ENCODE data around the gene RBM38.

DNA sequence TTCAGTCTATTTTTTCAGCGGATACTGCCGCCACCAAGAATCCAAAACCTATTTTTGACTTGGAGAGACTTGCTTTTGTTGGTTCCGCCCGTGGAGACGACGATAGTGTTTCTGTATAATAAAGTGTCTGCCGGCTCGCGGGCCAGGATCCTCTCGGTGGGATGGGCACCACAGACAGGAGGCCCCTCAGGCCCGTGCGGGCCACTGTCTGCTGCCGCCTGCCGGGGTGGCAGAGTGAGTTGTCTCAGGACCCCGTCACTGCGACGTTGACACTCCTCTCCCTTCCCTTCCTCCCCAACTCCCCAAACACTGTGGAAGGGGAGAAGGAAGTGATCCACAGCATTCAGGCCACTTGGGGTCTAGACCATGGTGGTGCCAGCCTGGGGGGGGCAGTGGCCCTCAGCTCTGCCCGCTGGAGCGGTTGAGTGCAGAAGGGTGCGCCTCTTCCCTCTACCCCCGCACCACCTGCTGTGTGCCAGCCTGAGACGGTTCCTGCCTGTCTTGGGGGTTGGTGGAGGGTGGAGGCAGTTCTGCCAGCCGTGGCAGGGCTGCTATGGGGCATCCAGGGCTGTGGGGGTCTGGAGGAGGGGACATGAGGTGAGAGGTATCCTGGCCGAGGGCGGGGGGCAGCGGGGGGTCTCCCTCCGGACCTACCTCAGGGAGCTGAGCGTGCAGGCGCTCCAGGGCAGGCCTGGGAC lies 17.5 kb downstream of the RBM38 start:
- TF ChIP-seq, protein P1, sequence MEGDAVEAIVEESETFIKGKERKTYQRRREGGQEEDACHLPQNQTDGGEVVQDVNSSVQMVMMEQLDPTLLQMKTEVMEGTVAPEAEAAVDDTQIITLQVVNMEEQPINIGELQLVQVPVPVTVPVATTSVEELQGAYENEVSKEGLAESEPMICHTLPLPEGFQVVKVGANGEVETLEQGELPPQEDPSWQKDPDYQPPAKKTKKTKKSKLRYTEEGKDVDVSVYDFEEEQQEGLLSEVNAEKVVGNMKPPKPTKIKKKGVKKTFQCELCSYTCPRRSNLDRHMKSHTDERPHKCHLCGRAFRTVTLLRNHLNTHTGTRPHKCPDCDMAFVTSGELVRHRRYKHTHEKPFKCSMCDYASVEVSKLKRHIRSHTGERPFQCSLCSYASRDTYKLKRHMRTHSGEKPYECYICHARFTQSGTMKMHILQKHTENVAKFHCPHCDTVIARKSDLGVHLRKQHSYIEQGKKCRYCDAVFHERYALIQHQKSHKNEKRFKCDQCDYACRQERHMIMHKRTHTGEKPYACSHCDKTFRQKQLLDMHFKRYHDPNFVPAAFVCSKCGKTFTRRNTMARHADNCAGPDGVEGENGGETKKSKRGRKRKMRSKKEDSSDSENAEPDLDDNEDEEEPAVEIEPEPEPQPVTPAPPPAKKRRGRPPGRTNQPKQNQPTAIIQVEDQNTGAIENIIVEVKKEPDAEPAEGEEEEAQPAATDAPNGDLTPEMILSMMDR (conservative IDR thresholded peaks at IDR 0.05; ENCODE audit: low read depth, low read length), result no peak
- no peak for TF ChIP-seq MAFK (IDR thresholded peaks at IDR 0.05; ENCODE audit: low read depth, low read length)
- no peak for TF ChIP-seq POLR2A (IDR thresholded peaks at IDR 0.05; ENCODE audit: low read depth, low read length)
- TF ChIP-seq MXI1 (IDR thresholded peaks at IDR 0.05; ENCODE audit: borderline replicate concordance, low read depth, low read length), result no peak
- TF ChIP-seq RCOR1 (IDR thresholded peaks at IDR 0.05; ENCODE audit: insufficient replicate concordance, low read length), result no peak
- TF ChIP-seq, protein P2, sequence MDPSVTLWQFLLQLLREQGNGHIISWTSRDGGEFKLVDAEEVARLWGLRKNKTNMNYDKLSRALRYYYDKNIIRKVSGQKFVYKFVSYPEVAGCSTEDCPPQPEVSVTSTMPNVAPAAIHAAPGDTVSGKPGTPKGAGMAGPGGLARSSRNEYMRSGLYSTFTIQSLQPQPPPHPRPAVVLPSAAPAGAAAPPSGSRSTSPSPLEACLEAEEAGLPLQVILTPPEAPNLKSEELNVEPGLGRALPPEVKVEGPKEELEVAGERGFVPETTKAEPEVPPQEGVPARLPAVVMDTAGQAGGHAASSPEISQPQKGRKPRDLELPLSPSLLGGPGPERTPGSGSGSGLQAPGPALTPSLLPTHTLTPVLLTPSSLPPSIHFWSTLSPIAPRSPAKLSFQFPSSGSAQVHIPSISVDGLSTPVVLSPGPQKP (IDR thresholded peaks at IDR 0.05; ENCODE audit: borderline replicate concordance, low read depth, low read length), result no peak
- TF ChIP-seq, protein P3, sequence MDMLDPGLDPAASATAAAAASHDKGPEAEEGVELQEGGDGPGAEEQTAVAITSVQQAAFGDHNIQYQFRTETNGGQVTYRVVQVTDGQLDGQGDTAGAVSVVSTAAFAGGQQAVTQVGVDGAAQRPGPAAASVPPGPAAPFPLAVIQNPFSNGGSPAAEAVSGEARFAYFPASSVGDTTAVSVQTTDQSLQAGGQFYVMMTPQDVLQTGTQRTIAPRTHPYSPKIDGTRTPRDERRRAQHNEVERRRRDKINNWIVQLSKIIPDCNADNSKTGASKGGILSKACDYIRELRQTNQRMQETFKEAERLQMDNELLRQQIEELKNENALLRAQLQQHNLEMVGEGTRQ (IDR thresholded peaks at IDR 0.05; ENCODE audit: low read depth, low read length), result no peak
- TF ChIP-seq RAD21 (IDR thresholded peaks at IDR 0.05; ENCODE audit: low read length), result no peak
- no peak for TF ChIP-seq CEBPB (IDR thresholded peaks at IDR 0.05; ENCODE audit: low read depth, low read length)

All from IMR-90 (cell line).